Activated naive CD4-positive, alpha-beta T cell (primary cell): ENCODE measurements around the gene ITIH3.
"Not testable (repeated sequence)": the region's sequence is repeated elsewhere in the genome, so short reads cannot be mapped to it uniquely, and the experiment has no call there.

Experiments used
- DNase-seq, 4 experiments: peaks; one replicate each; lab custom pipeline; 2025; lab: John Stamatoyannopoulos, UW

ITIH3 gene, protein sequence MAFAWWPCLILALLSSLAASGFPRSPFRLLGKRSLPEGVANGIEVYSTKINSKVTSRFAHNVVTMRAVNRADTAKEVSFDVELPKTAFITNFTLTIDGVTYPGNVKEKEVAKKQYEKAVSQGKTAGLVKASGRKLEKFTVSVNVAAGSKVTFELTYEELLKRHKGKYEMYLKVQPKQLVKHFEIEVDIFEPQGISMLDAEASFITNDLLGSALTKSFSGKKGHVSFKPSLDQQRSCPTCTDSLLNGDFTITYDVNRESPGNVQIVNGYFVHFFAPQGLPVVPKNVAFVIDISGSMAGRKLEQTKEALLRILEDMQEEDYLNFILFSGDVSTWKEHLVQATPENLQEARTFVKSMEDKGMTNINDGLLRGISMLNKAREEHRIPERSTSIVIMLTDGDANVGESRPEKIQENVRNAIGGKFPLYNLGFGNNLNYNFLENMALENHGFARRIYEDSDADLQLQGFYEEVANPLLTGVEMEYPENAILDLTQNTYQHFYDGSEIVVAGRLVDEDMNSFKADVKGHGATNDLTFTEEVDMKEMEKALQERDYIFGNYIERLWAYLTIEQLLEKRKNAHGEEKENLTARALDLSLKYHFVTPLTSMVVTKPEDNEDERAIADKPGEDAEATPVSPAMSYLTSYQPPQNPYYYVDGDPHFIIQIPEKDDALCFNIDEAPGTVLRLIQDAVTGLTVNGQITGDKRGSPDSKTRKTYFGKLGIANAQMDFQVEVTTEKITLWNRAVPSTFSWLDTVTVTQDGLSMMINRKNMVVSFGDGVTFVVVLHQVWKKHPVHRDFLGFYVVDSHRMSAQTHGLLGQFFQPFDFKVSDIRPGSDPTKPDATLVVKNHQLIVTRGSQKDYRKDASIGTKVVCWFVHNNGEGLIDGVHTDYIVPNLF

DNA sequence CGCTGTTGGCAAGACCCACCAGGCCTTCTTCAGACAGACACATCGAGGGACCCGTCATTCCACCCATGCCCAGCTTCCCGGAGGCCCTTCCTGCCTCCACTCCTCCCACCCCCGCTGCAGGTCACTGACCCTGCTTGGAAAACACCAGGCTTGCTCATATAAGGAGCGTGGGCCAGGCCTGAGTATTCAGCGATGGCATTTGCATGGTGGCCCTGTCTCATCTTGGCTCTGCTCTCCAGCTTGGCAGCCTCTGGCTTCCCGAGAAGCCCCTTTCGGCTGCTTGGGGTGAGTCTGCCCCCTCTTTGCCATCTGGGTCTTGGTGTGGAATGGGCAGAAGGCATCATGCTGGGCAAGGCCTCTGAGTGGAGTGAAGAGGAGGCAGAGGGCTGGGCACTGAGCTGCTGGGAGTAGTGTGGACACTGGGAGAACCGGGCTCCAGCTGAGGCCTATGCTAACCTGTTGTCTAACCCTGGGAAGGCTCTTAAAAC is at the start of gene ITIH3:
Gene ITIH3 (plus strand): TSS at position 185 of the 488 bp plus-strand sequence. CDS start 8 bp downstream, at position 193.
- no peak for DNase-seq

DNA sequence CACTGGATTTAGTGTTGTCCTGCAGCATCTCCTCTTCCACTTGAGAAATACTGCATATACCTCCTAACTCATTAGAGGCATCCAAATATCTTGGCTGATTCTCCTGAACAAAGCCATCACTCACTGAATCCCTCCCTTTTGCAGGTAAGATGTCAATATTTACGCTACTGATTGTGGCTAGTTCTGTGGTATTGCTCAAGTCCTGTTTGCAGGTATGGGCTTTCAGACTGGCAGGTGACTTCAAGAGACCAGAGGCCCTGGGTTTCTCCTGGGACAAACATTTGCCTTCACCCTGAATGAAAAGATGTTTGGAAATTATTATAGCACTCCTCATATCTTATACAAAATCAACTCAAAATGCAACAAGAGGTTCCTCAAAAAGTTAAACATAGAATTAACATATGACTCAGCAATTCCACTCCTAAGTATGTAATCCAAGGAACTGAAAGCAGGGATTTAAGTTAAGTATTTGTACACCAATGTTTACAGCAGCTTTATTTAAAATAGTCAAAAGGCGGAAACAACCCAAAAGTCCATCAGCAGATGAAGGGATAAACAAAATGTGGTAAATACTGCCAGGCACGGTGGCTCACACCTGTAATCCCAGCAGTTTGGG is 42.4 kb upstream of the ITIH3 start:
- no peak for DNase-seq

DNA sequence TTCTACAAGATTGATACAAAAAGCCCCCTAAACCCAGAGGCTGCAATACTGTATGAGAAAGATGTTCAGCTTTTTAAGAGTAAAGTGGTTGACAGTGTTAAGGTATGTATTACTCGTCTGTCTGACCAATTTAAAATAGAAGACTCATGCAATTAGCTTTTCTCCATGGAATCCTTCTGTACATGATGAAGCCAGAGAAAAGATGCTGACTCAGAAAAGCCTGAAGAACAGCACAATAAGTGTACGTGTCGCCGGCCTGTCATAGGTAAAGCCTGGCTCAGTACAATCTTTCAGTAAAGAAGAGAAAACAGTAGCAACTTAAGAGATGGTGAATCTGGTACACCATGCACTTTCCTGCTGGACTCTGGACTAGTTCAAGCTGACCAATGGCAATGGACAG is 40.2 kb upstream of the ITIH3 start:
- no peak for DNase-seq

DNA sequence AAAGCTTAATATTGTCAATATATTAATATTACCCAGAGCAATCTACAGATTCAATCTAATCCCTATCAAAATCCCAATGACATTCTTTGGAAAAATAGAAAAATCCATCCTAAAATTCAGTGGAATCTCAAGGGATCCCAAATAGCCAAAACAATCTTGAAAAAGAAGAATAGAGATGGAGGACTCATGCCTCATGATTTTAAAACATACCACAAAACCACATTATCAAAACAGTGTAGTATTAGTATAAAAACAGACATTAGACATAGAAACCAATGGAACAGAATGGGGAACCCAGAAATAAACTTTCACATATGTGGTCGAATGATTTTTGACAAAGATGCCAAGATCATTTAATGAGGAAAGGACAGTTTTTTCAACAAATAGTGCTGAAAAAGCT is 38.5 kb upstream of the ITIH3 start:
- no peak for DNase-seq

DNA sequence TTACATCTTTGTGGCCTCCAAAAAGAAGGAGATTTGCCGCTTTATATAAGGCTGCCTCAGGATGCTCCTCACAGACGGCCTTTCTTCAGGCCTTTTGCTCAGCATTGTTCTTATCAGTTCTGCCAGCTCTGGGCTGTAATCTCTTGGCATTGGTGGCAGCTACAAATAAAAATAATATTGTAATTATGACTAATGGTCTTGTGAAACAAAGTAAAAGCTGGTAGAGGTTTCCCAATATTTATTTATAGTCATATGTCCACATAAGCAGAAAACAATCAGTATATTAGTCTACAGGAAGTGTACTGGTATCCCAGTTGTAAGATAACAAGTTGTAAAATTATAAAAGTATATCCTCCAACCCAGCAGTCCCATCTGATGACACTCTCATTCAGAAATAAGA is 31.1 kb upstream of the ITIH3 start:
- no peak for DNase-seq

DNA sequence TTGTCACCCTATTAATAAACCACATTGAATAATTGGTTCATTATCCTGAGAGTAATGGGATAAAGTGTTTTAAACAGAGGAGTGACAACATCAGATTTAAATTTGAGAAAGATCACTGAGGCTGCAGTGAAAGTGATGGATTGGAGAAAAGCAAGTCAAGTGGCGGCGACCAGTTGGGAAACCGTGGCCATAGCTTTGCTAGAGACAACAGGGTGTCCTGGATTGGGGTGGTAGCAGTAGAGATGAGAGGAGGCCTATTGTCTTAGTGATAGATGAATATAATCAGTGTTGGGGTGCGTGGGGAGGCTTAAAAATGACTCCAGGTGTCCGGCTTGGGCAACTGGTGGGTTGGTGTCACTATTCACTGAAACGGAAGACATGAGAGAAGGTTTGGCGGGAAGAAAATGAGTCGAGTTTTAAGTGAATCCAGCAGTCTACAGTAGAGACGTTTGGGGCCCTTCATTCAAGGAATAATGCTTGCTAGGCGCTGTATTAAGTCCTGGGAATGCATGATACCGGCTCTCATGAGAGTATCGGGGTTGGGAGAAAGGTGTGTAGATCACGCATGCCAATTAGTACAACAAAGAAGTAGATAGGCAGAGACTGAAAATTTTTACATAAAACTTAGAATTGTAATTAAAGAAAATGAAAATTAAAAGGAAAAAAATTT is 24.7 kb upstream of the ITIH3 start:
- DNase-seq = no peak

DNA sequence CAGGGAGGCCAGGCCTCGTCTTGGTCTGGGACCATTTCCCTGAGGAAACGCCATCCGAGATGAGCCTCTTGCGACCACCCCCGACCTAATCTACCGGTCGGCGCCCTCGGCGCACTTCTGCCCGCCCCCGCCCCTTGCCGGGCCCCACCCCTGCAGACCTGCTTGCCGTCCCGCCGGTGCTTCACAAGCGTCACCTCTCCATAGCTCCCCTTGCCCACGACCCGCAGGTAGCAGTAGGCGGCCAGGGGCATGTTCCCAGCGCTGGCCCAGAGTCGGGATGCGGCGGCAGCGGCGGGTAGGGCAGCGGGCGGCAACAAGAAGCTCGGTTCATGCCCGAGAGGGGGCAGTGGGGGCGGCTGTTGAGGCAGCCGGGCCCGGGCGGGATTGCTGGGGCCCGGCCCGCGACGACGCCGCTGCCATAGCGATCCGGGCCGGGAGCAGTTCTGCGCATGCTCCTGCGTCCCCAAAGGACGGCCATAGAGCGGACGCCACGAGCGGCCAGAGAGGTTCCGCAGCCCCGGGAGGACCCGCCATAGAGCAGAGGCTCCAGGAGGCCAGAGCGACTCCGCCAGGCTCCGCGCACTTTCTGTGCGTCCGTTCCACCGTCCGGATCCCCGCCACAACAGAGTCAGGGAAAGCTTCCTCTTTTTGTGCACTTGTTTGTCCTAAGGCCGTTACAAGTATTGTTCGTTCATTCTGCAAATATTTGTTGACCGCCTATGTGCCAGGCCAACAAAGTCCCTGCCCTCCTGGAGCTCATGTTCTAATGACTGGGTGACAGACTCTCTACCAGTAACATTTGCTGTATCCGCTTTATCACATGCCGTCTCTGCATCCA is 23.9 kb upstream of the ITIH3 start, which contains the start of gene NEK4:
Gene NEK4 (minus strand): TSS at position 445 of the 838 bp plus-strand sequence. CDS start 194 bp downstream, at position 251.
- DNase-seq = peak; percentile 38 to 70 (median 56)

DNA sequence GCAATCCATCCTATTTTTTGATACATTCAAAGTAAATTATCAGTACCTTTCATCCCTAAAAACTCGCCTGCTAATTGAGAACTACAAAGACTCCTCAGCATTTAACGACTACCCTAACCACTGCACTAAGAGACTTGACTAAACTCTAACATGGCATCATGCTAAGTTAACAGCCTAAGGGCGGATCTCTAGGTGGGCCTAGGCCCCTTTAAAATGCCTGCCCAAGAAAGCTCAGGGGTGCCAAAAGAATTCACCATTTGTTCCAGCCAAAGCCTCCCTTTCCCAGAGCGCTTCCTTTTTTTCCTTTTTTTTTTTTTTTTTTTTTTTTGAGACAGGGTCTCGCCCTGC is 23.3 kb upstream of the ITIH3 start:
- no peak for DNase-seq

DNA sequence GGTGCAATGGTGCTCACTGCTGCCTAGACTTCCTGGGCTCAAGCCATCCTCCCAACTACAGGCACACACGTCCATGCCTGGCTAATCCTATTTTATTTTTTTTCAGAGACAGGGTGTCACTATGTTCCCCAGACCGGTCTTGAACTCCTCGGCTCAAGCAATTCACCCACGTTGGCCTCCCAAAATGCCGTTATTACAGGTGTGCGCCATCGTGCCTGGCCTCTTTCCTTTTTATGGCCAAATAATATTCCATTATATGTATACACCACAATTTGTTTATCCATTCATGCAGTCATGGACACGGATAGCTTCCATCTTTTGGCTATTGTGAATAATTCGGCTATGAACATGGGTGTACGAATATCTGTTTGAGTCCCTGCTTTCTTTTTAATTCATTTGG is 22.9 kb upstream of the ITIH3 start:
- no peak for DNase-seq

DNA sequence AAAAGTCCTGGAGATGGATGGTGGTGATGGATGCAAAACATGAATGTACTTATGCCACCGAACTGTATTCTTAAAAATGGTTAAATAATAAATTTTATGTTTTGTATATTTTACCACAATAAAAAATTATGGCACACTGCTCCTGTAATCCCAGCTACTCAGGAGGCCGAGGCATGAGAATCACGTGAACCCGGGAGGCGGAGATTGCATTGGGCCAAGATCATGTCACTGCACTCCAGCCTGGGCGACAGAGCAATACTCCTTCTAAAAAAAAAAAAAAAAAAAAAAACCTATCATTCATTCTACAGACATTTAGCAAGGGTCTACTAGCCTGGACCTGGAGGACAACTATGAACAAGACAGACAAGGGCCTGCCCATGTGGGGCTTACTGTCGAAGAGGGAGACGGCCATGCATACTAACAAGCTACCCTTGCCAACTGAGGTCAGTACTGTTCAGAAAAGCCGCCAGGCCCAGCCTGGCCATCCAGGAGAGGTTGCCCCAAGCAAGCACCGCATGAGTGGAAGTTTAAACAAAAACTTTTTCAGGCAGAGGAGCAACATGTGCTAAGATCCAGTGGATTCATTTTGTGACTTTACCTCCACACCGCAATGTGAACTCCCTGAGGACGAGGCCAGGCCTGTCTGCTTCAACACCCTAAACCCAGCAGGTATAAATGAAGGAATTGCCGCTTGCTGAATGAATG is 21.1 kb upstream of the ITIH3 start:
- DNase-seq = no peak

DNA sequence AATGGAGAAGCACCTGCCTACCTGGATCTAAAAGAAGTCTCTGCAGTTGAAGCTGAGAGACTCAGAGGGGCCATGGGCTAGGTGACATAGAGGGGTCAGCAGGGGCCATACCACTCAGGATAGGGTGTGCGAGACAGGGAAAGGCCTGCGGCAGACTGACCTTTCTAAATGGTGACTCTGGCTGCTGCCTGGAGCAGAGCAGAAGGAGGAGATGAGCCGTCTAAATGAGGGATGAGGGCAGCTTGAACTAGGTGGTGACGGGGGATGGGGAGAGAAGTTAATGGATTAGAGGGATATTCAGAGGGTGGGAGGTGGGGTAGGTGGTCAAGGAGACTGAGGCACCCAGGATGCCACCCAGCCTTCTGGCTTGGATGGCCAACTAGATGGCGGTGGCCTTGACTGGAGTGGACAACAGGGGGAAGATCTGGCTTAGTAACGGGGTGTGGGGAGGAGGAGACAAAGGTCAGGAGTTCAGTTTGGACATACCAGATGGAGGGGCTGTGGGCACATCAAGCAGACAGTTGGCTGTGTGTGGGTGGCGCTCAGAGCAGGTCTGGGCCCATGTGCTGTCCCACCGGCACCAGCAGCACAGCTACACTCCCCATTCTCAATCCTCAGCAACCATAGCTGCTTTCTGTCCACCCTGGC is 20.4 kb upstream of the ITIH3 start:
- DNase-seq = no peak

DNA sequence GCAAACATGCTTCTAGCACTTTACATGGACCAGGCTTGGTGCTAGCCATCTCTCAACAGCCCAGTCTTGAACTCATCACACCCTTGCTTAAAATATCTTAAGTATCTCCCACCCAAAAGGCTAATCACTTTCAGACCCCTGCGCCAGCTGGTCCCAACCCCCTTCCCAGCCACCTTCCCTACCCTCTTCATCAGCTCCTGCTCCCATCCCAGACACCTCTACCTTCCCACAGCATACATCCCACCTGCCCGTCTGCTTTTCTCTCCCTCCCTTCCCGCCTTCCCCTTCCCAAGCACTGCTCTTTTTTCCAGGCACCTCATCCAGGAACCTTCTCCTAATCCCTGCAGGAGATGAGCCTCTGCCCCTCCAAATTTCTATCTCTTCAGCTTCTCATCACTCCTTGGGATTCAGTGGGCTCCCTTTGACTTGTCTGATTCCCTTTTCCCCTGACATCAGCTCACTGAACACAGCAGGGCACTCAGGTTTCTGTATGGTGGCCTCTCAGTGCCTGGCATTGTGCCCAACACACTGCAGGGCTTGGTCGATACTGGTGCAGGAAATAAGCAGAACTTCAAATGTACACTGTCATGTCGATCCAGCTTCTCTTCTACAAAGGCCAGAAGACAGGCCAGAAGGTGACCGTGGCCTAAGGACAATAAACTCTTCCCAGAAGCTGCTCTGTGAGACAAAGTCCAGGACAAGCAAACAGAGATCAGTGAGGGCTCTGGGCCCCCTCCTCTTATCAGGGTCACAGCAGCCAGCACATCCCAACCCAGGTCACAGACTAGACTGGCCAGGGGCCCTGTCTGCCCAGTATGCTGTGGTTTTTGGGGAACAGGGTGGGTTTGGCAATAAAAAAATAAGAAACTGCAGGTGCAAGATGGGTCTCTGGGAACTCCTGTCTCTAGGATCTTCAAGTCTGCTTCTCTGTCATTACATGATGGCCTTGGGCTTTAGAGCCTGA is 19.4 kb upstream of the ITIH3 start:
- DNase-seq = no peak

DNA sequence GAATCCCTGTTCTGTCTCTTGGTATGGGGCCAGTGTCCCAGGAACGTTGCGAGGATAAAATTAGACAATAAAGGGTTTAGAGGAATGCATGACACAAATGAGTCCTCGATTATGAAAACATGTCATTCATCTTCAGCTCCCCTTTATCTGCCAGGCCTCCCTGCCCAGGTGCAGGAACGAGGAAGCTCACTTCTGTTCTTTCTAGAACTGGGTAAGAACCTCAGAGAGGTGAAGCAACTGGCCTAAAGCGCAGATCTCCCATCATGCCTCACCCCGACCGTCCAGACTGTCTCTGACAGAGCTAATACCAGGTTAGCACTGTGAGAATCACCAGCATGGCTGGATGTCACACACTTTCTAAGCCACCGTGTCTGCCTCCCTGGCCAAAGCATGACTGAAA is 18.7 kb upstream of the ITIH3 start:
- DNase-seq = no peak

DNA sequence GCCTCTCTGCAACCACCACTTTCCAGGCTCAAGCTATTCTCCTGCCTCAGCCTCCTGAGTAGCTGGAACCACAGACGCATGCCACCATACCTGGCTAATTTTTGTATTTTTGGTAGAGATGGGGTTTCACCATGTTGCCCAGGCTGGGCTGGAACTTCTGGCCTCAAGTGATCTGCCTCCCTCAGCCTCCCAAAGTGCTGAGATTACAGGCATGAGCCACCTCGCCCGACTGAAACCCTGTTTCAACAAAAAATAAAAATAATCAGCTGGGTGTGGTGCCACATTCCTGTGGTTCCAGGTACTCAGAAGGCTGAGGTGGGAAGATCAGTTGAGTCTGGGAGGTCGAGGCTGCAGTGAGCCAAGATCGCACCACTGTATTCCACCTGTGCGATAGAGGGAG is 18.1 kb upstream of the ITIH3 start:
- DNase-seq = not testable (repeated sequence)

DNA sequence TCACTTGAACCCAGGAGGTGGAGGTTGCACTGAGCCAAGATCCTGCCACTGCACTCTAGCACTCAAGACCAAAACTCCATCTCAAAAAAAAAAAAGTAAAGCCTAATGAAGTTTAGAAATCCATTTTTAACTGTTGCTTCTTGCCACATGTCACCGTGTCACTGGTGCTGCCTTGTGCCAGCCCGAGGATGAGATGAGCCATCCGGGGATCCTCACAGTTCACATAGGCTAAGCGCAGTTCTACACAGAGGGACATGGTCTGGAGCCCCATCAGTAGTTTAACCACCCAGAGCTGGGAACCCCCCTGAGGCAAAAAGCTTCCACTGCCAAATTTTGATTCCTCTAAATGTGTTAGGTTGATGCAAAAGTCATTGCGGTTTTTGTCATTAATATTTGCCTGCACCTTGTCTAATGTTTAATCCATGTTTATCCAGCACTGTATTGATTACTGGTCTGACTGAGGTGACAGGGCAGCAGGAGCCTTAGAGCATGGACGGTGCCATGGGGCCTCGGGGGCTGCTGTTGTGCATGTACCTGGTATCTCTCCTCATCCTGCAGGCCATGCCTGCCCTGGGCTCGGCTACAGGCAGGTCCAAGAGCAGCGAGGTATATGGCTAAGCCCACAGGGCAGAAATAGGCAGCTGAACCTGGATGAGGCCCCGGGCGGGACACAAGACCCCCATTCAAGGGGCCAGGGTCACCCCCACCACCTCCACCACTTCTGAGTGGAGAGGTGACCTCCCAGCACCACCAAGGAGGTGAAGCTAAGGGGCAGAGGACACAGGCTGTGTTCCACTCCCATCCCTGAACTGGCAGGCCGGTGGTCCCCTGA is 17.3 kb upstream of the ITIH3 start, which contains the start of gene ITIH1:
Gene ITIH1 (plus strand): TSS at position 473 of the 832 bp plus-strand sequence. CDS start 17 bp downstream, at position 490.
- DNase-seq = no peak

DNA sequence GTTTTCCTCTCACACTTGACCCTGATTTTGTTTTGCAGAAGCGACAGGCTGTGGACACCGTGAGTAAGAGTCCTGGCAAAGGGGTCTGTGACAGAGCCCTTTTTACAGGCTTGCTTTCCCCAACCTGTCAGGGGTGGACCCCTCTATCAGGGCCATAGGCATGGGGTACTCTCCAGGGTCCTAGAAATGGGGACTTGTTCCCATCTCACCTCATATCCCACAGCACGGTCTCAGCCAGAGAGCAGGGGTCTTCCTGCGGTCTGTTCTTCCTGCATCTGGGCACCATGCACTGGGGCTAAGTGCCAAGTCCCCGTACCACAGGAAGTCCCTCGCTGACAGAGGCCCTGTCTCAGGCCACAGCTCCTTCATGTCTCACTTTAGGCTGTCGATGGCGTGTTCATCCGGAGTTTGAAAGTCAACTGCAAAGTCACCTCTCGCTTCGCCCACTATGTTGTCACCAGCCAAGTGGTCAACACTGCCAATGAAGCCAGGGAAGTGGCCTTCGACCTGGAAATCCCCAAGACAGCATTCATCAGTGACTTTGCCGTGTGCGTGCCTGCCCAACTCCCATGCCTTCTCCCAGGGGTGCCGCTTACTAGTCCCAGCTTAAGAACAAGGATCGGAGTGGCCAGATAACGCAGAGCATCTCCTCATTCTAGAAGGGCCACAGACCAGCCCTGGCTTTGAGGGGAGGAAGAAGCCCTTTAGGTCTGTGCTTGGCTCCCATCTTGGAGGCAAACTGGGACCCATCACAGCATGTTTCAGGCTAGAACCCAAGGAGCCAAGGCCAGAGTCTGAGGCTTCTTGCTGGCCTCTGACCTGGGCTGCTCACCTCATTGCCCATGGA is 16.4 kb upstream of the ITIH3 start:
- DNase-seq = no peak
